ENCODE data around the gene GALNT2.

GALNT2 gene

DNA sequence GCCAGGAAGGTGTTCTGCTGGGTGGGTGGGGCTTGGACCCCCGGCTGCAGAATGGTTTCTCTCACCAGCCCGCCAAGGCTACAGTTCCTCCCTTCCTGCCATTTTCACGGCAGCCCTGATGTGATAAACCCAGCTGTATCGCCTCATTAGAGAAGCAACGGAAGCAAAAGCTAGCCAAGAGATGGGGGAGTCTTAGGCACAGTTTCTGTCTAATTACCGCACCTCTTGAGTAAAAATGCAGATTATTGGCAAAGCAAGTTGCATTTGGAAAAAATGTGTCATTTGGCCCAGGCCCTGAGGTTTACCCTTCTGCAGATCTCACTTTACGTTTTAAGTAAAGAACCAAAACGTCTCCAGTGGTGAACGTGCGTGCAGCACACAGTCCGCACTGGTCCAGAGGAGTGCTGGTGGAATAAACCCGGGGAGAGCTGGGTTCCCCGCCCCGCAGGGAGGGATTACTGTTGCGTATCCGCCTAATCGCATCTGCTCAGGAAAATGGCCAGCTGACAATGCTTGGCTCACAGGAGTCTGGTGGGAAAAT is 109.9 kb downstream of the GALNT2 start:
- ATAC-seq = peak; percentile 49; the same call in 2 of the 3 replicates
- TF ChIP-seq, protein P1, sequence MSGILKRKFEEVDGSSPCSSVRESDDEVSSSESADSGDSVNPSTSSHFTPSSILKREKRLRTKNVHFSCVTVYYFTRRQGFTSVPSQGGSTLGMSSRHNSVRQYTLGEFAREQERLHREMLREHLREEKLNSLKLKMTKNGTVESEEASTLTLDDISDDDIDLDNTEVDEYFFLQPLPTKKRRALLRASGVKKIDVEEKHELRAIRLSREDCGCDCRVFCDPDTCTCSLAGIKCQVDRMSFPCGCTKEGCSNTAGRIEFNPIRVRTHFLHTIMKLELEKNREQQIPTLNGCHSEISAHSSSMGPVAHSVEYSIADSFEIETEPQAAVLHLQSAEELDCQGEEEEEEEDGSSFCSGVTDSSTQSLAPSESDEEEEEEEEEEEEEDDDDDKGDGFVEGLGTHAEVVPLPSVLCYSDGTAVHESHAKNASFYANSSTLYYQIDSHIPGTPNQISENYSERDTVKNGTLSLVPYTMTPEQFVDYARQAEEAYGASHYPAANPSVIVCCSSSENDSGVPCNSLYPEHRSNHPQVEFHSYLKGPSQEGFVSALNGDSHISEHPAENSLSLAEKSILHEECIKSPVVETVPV (CRISPR knock-in tag; IDR thresholded peaks at IDR 0.05) = no peak
- TF ChIP-seq, protein P2, sequence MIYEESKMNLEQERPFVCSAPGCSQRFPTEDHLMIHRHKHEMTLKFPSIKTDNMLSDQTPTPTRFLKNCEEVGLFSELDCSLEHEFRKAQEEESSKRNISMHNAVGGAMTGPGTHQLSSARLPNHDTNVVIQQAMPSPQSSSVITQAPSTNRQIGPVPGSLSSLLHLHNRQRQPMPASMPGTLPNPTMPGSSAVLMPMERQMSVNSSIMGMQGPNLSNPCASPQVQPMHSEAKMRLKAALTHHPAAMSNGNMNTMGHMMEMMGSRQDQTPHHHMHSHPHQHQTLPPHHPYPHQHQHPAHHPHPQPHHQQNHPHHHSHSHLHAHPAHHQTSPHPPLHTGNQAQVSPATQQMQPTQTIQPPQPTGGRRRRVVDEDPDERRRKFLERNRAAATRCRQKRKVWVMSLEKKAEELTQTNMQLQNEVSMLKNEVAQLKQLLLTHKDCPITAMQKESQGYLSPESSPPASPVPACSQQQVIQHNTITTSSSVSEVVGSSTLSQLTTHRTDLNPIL (CRISPR knock-in tag; IDR thresholded peaks at IDR 0.05; ENCODE audit: low read depth) = no peak
- TF ChIP-seq, protein P3, sequence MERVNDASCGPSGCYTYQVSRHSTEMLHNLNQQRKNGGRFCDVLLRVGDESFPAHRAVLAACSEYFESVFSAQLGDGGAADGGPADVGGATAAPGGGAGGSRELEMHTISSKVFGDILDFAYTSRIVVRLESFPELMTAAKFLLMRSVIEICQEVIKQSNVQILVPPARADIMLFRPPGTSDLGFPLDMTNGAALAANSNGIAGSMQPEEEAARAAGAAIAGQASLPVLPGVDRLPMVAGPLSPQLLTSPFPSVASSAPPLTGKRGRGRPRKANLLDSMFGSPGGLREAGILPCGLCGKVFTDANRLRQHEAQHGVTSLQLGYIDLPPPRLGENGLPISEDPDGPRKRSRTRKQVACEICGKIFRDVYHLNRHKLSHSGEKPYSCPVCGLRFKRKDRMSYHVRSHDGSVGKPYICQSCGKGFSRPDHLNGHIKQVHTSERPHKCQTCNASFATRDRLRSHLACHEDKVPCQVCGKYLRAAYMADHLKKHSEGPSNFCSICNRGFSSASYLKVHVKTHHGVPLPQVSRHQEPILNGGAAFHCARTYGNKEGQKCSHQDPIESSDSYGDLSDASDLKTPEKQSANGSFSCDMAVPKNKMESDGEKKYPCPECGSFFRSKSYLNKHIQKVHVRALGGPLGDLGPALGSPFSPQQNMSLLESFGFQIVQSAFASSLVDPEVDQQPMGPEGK (CRISPR knock-in tag; IDR thresholded peaks at IDR 0.05; ENCODE audit: borderline replicate concordance) = no peak
- TF ChIP-seq CSDC2 (CRISPR knock-in tag; IDR thresholded peaks at IDR 0.05) (no peak), ZNF70 (CRISPR knock-in tag; IDR thresholded peaks at IDR 0.05) (no peak), RARB (CRISPR knock-in tag; IDR thresholded peaks at IDR 0.05) (no peak), ZFP3 (CRISPR knock-in tag; IDR thresholded peaks at IDR 0.05) (no peak), TCF4 (CRISPR knock-in tag; IDR thresholded peaks at IDR 0.05; ENCODE audit: borderline replicate concordance) (no peak), ESRRG (CRISPR knock-in tag; IDR thresholded peaks at IDR 0.05) (no peak), TOX (CRISPR knock-in tag; IDR thresholded peaks at IDR 0.05; ENCODE audit: borderline replicate concordance) (no peak), GLIS3 (CRISPR knock-in tag; IDR thresholded peaks at IDR 0.05) (no peak), OSR1 (CRISPR knock-in tag; IDR thresholded peaks at IDR 0.05) (no peak), ZC3H10 (CRISPR knock-in tag; IDR thresholded peaks at IDR 0.05) (no peak), BACH2 (CRISPR knock-in tag; IDR thresholded peaks at IDR 0.05; ENCODE audit: borderline replicate concordance) (no peak), ARNTL (CRISPR knock-in tag; IDR thresholded peaks at IDR 0.05; ENCODE audit: borderline replicate concordance, low read depth) (no peak), SNAI2 (CRISPR knock-in tag; IDR thresholded peaks at IDR 0.05) (no peak)
- TF ChIP-seq, protein P4, sequence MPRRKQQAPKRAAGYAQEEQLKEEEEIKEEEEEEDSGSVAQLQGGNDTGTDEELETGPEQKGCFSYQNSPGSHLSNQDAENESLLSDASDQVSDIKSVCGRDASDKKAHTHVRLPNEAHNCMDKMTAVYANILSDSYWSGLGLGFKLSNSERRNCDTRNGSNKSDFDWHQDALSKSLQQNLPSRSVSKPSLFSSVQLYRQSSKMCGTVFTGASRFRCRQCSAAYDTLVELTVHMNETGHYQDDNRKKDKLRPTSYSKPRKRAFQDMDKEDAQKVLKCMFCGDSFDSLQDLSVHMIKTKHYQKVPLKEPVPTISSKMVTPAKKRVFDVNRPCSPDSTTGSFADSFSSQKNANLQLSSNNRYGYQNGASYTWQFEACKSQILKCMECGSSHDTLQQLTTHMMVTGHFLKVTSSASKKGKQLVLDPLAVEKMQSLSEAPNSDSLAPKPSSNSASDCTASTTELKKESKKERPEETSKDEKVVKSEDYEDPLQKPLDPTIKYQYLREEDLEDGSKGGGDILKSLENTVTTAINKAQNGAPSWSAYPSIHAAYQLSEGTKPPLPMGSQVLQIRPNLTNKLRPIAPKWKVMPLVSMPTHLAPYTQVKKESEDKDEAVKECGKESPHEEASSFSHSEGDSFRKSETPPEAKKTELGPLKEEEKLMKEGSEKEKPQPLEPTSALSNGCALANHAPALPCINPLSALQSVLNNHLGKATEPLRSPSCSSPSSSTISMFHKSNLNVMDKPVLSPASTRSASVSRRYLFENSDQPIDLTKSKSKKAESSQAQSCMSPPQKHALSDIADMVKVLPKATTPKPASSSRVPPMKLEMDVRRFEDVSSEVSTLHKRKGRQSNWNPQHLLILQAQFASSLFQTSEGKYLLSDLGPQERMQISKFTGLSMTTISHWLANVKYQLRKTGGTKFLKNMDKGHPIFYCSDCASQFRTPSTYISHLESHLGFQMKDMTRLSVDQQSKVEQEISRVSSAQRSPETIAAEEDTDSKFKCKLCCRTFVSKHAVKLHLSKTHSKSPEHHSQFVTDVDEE (CRISPR knock-in tag; IDR thresholded peaks at IDR 0.05) = no peak

DNA sequence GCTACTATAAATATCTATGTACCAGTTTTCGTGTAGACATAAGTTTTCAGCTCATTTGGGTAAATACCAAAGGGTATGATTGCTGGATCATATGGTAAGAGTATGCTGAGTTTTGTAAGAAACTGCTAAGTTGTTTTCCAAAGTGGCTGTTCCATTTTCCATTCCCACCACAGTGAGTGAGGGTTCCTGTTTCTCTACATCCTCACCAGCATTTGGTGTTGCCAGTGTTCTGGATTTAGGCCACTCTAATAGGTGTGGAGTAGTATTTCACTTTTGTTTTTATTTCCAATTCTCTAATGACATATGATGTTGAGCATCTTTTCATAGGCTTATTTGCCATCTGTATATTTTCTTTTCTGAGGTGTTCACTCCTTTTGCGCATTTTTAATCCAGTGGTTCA is 112.2 kb downstream of the GALNT2 start:
- ATAC-seq = no peak
- TF ChIP-seq CSDC2 (CRISPR knock-in tag; IDR thresholded peaks at IDR 0.05) (no peak), ZNF565 (CRISPR knock-in tag; conservative IDR thresholded peaks at IDR 0.05; ENCODE audit: low read depth) (no peak), SNAI2 (CRISPR knock-in tag; IDR thresholded peaks at IDR 0.05) (no peak), TCF4 (CRISPR knock-in tag; IDR thresholded peaks at IDR 0.05; ENCODE audit: borderline replicate concordance) (no peak), TOX (CRISPR knock-in tag; IDR thresholded peaks at IDR 0.05; ENCODE audit: borderline replicate concordance) (no peak), ARNTL (CRISPR knock-in tag; IDR thresholded peaks at IDR 0.05; ENCODE audit: borderline replicate concordance, low read depth) (no peak), ZNF70 (CRISPR knock-in tag; IDR thresholded peaks at IDR 0.05) (no peak), PPARA (CRISPR knock-in tag; IDR thresholded peaks at IDR 0.05; ENCODE audit: borderline replicate concordance) (no peak), BACH2 (CRISPR knock-in tag; IDR thresholded peaks at IDR 0.05; ENCODE audit: borderline replicate concordance) (no peak), ZNF8 (CRISPR knock-in tag; IDR thresholded peaks at IDR 0.05) (no peak), RARB (CRISPR knock-in tag; IDR thresholded peaks at IDR 0.05) (no peak), ISL1 (CRISPR knock-in tag; IDR thresholded peaks at IDR 0.05) (no peak), ZFP3 (CRISPR knock-in tag; IDR thresholded peaks at IDR 0.05) (no peak)
- TF ChIP-seq, protein P1 (CRISPR knock-in tag; IDR thresholded peaks at IDR 0.05) = no peak
- TF ChIP-seq, protein P3 (CRISPR knock-in tag; IDR thresholded peaks at IDR 0.05; ENCODE audit: borderline replicate concordance) = no peak
- TF ChIP-seq, protein P2 (CRISPR knock-in tag; IDR thresholded peaks at IDR 0.05; ENCODE audit: low read depth) = no peak
- TF ChIP-seq, protein P5, sequence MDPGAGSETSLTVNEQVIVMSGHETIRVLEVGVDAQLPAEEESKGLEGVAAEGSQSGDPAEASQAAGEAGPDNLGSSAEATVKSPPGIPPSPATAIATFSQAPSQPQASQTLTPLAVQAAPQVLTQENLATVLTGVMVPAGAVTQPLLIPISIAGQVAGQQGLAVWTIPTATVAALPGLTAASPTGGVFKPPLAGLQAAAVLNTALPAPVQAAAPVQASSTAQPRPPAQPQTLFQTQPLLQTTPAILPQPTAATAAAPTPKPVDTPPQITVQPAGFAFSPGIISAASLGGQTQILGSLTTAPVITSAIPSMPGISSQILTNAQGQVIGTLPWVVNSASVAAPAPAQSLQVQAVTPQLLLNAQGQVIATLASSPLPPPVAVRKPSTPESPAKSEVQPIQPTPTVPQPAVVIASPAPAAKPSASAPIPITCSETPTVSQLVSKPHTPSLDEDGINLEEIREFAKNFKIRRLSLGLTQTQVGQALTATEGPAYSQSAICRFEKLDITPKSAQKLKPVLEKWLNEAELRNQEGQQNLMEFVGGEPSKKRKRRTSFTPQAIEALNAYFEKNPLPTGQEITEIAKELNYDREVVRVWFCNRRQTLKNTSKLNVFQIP (CRISPR knock-in tag; IDR thresholded peaks at IDR 0.05; ENCODE audit: borderline replicate concordance, low read depth) = no peak
